Glomerular endothelial cell (primary cell): Measurements from ENCODE around the gene C4orf17. TPM values are rescaled to one million over a fixed set of nuclear protein-coding genes. Genes with fewer than 3 reads are reported as not detected.

Source experiments
- DNase-seq: peaks from one replicate; pipeline ENCODE4 v3.0.0-alpha.2; 2011; ENCODE audit warnings: low read depth, low spot score; ENCODE audit errors: extremely low read depth
- total RNA-seq: library from RNA; depleted of rRNA; stranded (reverse); fragments of >200 nt; gene quantifications from 2 replicates; pipeline ENCODE4 v1.2.3, GENCODE V29; 2015

Gene C4orf17
- total RNA-seq, 1 donor from 2014 or later: not detected

GRCh38 chr4:99536271-99536670 lies 25.4 kb downstream of the C4orf17 start:
- DNase-seq: no peak

GRCh38 chr4:99536848-99537247 lies 26.0 kb downstream of the C4orf17 start:
- no peak for DNase-seq

- DNase-seq: no peak
Measured at GRCh38 chr4:99537674-99538073, 26.9 kb downstream of the C4orf17 start.

GRCh38 chr4:99540277-99540939 lies 29.6 kb downstream of the C4orf17 start:
- DNase-seq: no peak

GRCh38 chr4:99552872-99553271 lies 42.1 kb downstream of the C4orf17 start:
- DNase-seq: no peak

- peak; percentile 86 for DNase-seq
Measured at GRCh38 chr4:99563310-99564186, 52.7 kb downstream of the C4orf17 start, which contains the start of gene TRMT10A. TRMT10A (minus strand) TSS chr4:99564039; CDS start chr4:99559338, 4,701 bp downstream.

- DNase-seq: no peak
Measured at GRCh38 chr4:99564921-99565320, 54.1 kb downstream of the C4orf17 start.

- no peak for DNase-seq
Measured at GRCh38 chr4:99571883-99572282, 61.1 kb downstream of the C4orf17 start.

GRCh38 chr4:99572527-99573240 lies 61.9 kb downstream of the C4orf17 start:
- no peak for DNase-seq

- no peak for DNase-seq
Measured at GRCh38 chr4:99573735-99574368, 63.0 kb downstream of the C4orf17 start.

- no peak for DNase-seq
Measured at GRCh38 chr4:99574530-99575324, 63.9 kb downstream of the C4orf17 start, which contains the start of gene MTTP. MTTP (plus strand) TSS chr4:99574824; CDS start chr4:99574910, 86 bp downstream.

- no peak for DNase-seq
Measured at GRCh38 chr4:99578714-99579113, 67.9 kb downstream of the C4orf17 start.

GRCh38 chr4:99585516-99585915 lies 74.7 kb downstream of the C4orf17 start:
- no peak for DNase-seq

- DNase-seq: no peak
Measured at GRCh38 chr4:99586322-99586721, 75.5 kb downstream of the C4orf17 start.

GRCh38 chr4:99586797-99587196 lies 76.0 kb downstream of the C4orf17 start:
- DNase-seq: no peak

GRCh38 chr4:99587309-99587708 lies 76.5 kb downstream of the C4orf17 start:
- DNase-seq: no peak

GRCh38 chr4:99587803-99588202 lies 77.0 kb downstream of the C4orf17 start:
- DNase-seq: no peak

- no peak for DNase-seq
Measured at GRCh38 chr4:99591757-99592156, 80.9 kb downstream of the C4orf17 start.
